Subcutaneous abdominal adipose tissue (tissue), 5 donors: Measurements from ENCODE around the gene UBXN7.
"Not testable (repeated sequence)": the region's sequence is repeated elsewhere in the genome, so short reads cannot be mapped to it uniquely, and the experiment has no call there.

Experiments used
- H3K27ac ChIP-seq: one replicate; pipeline ENCODE4 v1.7.0; 2013; ENCODE audit warnings: low read depth, mild to moderate bottlenecking, inconsistent platforms, low read length, moderate library complexity
- H3K27me3 ChIP-seq, 5 donors: one replicate each; pipeline ENCODE4 v1.7.0; 2013; ENCODE audit warnings: low read length in 5 of 5, inconsistent platforms in 1 of 5; ENCODE audit not compliant: control insufficient read depth in 5 of 5, insufficient read depth in 4 of 5
- H3K36me3 ChIP-seq, 5 donors: one replicate each; pipeline ENCODE4 v1.7.0; 2013; ENCODE audit warnings: low read length in 5 of 5; ENCODE audit not compliant: control insufficient read depth in 5 of 5, insufficient read depth in 5 of 5
- H3K4me1 ChIP-seq, 5 donors: one replicate each; pipeline ENCODE4 v1.7.0; 2013; ENCODE audit warnings: low read length in 5 of 5, mild to moderate bottlenecking in 3 of 5, moderate library complexity in 1 of 5; ENCODE audit not compliant: control insufficient read depth in 5 of 5, insufficient read depth in 5 of 5
- H3K4me3 ChIP-seq, 5 donors: one replicate each; pipeline ENCODE4 v1.7.0; 2013; ENCODE audit warnings: low read length in 5 of 5, low read depth in 1 of 5
- H3K9ac ChIP-seq, 5 donors: one replicate each; pipeline ENCODE4 v1.7.0; 2013; ENCODE audit warnings: low read length in 5 of 5, mild to moderate bottlenecking in 4 of 5, moderate library complexity in 3 of 5
- H3K9me3 ChIP-seq, 5 donors: one replicate each; pipeline ENCODE4 v1.7.0; 2013; ENCODE audit warnings: low read length in 5 of 5; ENCODE audit not compliant: control insufficient read depth in 5 of 5
- donor health status: healthy.
- donor health status: healthy.
- donor health status: healthy.
- donor health status: healthy.
- donor health status: healthy.

UBXN7 gene

GRCh38 chr3:196421668-196422067, 10.6 kb downstream of the UBXN7 start:
- not testable (repeated sequence) for H3K4me3 ChIP-seq, H3K9me3 ChIP-seq, H3K9ac ChIP-seq, H3K27ac ChIP-seq, H3K36me3 ChIP-seq, H3K27me3 ChIP-seq
- peaks cover 2 to 11% (median 8%) of the 10 kb centered on the region in 5 donors for H3K4me1 ChIP-seq

DNA sequence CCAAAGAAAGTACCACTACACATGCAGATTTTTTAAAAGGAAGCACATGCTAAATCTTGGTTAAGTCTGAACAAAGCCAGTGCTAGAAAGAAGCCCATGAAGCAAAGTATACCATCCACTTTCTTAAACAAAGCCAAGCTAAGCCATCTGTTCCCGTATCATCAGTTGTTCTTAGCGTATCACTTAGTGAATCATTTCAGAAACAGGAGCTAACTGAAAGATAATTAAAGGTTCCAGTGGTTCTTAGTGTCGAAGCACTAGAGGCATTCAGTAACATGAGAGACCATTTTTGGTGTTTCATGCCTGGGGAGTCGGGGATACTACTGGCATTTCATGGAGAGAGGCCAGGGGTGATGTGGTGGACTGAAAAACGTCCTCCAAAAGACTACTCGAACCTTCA, 12.8 kb downstream of the UBXN7 start:
- H3K27ac ChIP-seq = no peak overlapping the region
- H3K36me3 ChIP-seq = no peaks in the 10 kb centered on the region
- H3K4me3 ChIP-seq = no peak overlapping the region
- peaks cover 2 to 18% (median 11%) of the 10 kb centered on the region in 5 donors for H3K4me1 ChIP-seq
- H3K9me3 ChIP-seq = no peaks in the 10 kb centered on the region
- no peak overlapping the region for H3K9ac ChIP-seq
- no peaks in the 10 kb centered on the region for H3K27me3 ChIP-seq

DNA sequence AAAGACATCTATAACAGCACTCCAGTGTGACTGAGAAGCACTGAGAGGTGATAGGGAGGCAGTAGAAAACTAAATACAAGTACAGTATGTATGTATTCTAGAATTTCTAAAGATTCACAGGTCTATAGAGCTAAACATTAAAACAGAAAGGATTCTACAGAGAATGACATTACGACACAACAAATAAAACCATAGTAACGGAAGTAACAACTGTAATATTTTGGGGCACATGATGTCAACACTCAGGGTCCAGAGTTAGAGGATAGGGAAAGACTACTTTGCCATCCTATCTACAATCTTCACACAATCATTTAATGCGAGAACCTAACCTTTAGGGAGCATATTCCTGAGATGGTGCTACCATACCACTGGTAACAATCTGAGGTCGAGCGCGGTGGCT, 13.6 kb downstream of the UBXN7 start:
- Histone ChIP-seq H3K27ac (no peak overlapping the region), H3K36me3 (no peaks in the 10 kb centered on the region), H3K27me3 (no peaks in the 10 kb centered on the region), H3K9ac (no peak overlapping the region), H3K9me3 (no peaks in the 10 kb centered on the region), H3K4me3 (no peak overlapping the region), H3K4me1 (peaks cover 2 to 18% (median 11%) of the 10 kb centered on the region in 5 donors)

- peaks cover 0 to 9% (median 3%) of the 10 kb centered on the region in 5 donors for H3K4me1 ChIP-seq
- H3K36me3 ChIP-seq = no peaks in the 10 kb centered on the region
- no peak overlapping the region for H3K9ac ChIP-seq
- no peak overlapping the region for H3K27ac ChIP-seq
- H3K4me3 ChIP-seq = no peak overlapping the region
- H3K9me3 ChIP-seq = no peaks in the 10 kb centered on the region
- H3K27me3 ChIP-seq = no peaks in the 10 kb centered on the region
Observed at GRCh38 chr3:196414469-196414868, 17.8 kb downstream of the UBXN7 start.

GRCh38 chr3:196412704-196413103, 19.5 kb downstream of the UBXN7 start:
- Histone ChIP-seq H3K9me3 (peaks cover 0 to 6% (median 0%) of the 10 kb centered on the region in 5 donors), H3K27ac (no peak overlapping the region), H3K9ac (no peak overlapping the region), H3K4me1 (peaks cover 0 to 7% (median 3%) of the 10 kb centered on the region in 5 donors), H3K36me3 (no peaks in the 10 kb centered on the region), H3K27me3 (no peaks in the 10 kb centered on the region), H3K4me3 (no peak overlapping the region)

GRCh38 chr3:196409409-196409808, 22.8 kb downstream of the UBXN7 start:
- H3K4me3 ChIP-seq = no peak overlapping the region
- H3K9ac ChIP-seq = no peak overlapping the region
- H3K27ac ChIP-seq = no peak overlapping the region
- no peaks in the 10 kb centered on the region for H3K27me3 ChIP-seq
- H3K36me3 ChIP-seq = peaks cover 0 to 8% (median 2%) of the 10 kb centered on the region in 5 donors
- H3K9me3 ChIP-seq = peaks cover 0 to 6% (median 0%) of the 10 kb centered on the region in 5 donors
- H3K4me1 ChIP-seq = peaks cover 0 to 10% (median 5%) of the 10 kb centered on the region in 5 donors

DNA sequence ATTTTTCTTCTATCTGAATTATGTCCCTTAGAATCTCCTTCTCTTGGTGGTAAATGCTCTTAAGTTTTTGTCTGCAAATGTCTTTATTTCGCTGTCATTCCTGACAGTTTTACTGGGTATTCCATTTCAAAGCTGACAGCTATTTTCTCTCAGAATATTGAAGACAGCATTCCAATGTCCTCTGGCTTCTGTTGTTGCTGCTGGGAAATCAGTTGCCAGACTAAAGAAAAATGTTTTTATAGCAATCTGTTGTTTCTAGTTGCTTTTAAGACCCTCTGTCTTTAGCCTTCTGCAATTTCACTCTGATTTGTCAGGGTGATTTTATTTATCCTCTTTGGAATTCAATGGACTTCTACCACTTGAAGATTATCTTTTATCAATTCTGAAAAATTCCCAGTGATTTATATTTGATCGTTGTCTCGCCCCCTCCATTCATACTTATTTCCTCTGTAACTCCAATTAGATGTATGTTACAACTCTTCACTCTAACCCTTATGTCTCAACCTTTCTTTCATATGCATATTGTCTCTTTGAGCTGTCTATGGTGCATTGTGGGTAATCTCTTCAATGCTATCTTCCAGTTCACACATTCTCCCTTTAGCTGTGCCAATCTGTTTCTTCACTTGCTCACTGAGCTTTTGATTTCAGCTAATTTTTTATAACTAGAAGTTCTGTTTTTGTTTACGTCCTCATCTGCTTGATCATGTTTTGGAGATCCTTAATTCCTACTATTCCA, 23.5 kb downstream of the UBXN7 start:
- H3K4me3 ChIP-seq = no peak overlapping the region
- no peak overlapping the region for H3K9ac ChIP-seq
- no peaks in the 10 kb centered on the region for H3K27me3 ChIP-seq
- peaks cover 0 to 6% (median 0%) of the 10 kb centered on the region in 5 donors for H3K9me3 ChIP-seq
- H3K27ac ChIP-seq = no peak overlapping the region
- peaks cover 0 to 8% (median 2%) of the 10 kb centered on the region in 5 donors for H3K36me3 ChIP-seq
- H3K4me1 ChIP-seq = peaks cover 0 to 10% (median 5%) of the 10 kb centered on the region in 5 donors

- Histone ChIP-seq H3K4me1 (peaks cover 0 to 10% (median 5%) of the 10 kb centered on the region in 5 donors), H3K9me3 (peaks cover 0 to 6% (median 0%) of the 10 kb centered on the region in 5 donors), H3K9ac (no peak overlapping the region), H3K36me3 (peaks cover 0 to 10% (median 5%) of the 10 kb centered on the region in 5 donors), H3K27me3 (no peaks in the 10 kb centered on the region), H3K4me3 (no peak overlapping the region), H3K27ac (no peak overlapping the region)
Observed at GRCh38 chr3:196406811-196407470, 25.3 kb downstream of the UBXN7 start.

- Histone ChIP-seq H3K36me3 (peaks cover 9 to 40% (median 32%) of the 10 kb centered on the region in 5 donors), H3K27ac (no peak overlapping the region), H3K27me3 (no peaks in the 10 kb centered on the region), H3K9ac (no peak overlapping the region), H3K4me1 (no peaks in the 10 kb centered on the region), H3K4me3 (no peak overlapping the region), H3K9me3 (no peaks in the 10 kb centered on the region)
Observed at GRCh38 chr3:196400331-196400730, 31.9 kb downstream of the UBXN7 start.

GRCh38 chr3:196399485-196399945, 32.7 kb downstream of the UBXN7 start:
- no peak overlapping the region for H3K9ac ChIP-seq
- H3K4me3 ChIP-seq = no peak overlapping the region
- H3K4me1 ChIP-seq = no peaks in the 10 kb centered on the region
- H3K9me3 ChIP-seq = no peaks in the 10 kb centered on the region
- no peak overlapping the region for H3K27ac ChIP-seq
- H3K27me3 ChIP-seq = no peaks in the 10 kb centered on the region
- H3K36me3 ChIP-seq = peaks cover 9 to 36% (median 32%) of the 10 kb centered on the region in 5 donors
